CD14-positive monocyte (primary cell): ENCODE measurements around the gene MRTFA. TPM values are rescaled to one million over a fixed set of nuclear protein-coding genes. Genes with fewer than 3 reads are reported as not detected.

Experiments used
- DNase-seq, 3 donors: peaks; one replicate each; pipeline ENCODE4 v3.0.0-alpha.2; 2011 to 2022
- H2AFZ ChIP-seq: 2 replicates; pipeline ENCODE4 v1.6.0; 2012; ENCODE audit warnings: mild to moderate bottlenecking, low read depth, low read length, inconsistent platforms; ENCODE audit not compliant: insufficient read depth, poor library complexity, severe bottlenecking
- H3K27ac ChIP-seq, 2 donors: 1 replicate in 1 of 2; 2 replicates in 1 of 2; pipeline ENCODE4 v1.5.1; 2012 to 2013; ENCODE audit warnings: low read length in 2 of 2, control low read depth in 1 of 2, inconsistent platforms in 1 of 2, low read depth in 1 of 2, mild to moderate bottlenecking in 1 of 2
- H3K27me3 ChIP-seq, 2 donors: one replicate each; pipeline versions ENCODE4 v1.6.0 to v1.6.1; 2011 to 2013; ENCODE audit warnings: low read length in 2 of 2; ENCODE audit not compliant: control insufficient read depth in 2 of 2, insufficient read depth in 2 of 2
- H3K36me3 ChIP-seq, 2 donors: replicated peaks in 1 of 2; 1 replicate in 1 of 2; 2 replicates in 1 of 2; pipeline versions ENCODE4 v1.5.1 to v1.6.1; 2012 to 2013; ENCODE audit warnings: low read length in 2 of 2, control low read depth in 1 of 2, inconsistent platforms in 1 of 2, mild to moderate bottlenecking in 1 of 2; ENCODE audit not compliant: insufficient read depth in 2 of 2, control insufficient read depth in 1 of 2
- H3K4me1 ChIP-seq, 2 donors: 1 replicate in 1 of 2; 2 replicates in 1 of 2; pipeline versions ENCODE4 v1.5.1 to v1.6.1; 2012 to 2013; ENCODE audit warnings: low read length in 2 of 2, control low read depth in 1 of 2, inconsistent platforms in 1 of 2, mild to moderate bottlenecking in 1 of 2, moderate library complexity in 1 of 2; ENCODE audit not compliant: insufficient read depth in 2 of 2, control insufficient read depth in 1 of 2
- H3K4me2 ChIP-seq: replicated peaks from 2 replicates; pipeline ENCODE3; 2012; ENCODE audit warnings: low read length, moderate library complexity, mild to moderate bottlenecking; ENCODE audit not compliant: poor library complexity, severe bottlenecking; ENCODE audit errors: extremely low read depth
- H3K4me3 ChIP-seq, 3 experiments: fragments of 200-600 bp in 1 of 3; sonication (generic) in 1 of 3; replicated peaks in 1 of 3; 1 replicate in 2 of 3; 2 replicates in 1 of 3; pipeline ENCODE4 v1.5.1; 2011 to 2013; ENCODE audit warnings: low read length in 3 of 3, mild to moderate bottlenecking in 3 of 3, control low read depth in 2 of 3, low read depth in 2 of 3, inconsistent platforms in 1 of 3, moderate library complexity in 1 of 3
- H3K79me2 ChIP-seq: 2 replicates; pipeline ENCODE4 v1.6.0; 2012; ENCODE audit warnings: mild to moderate bottlenecking, control low read depth, inconsistent platforms, low read length, moderate library complexity; ENCODE audit not compliant: insufficient read depth
- H3K9ac ChIP-seq: 2 replicates; pipeline ENCODE4 v1.6.0; 2017; ENCODE audit warnings: low read length, mild to moderate bottlenecking; ENCODE audit not compliant: insufficient read depth, poor library complexity, severe bottlenecking
- H3K9me3 ChIP-seq, 2 donors: replicated peaks in 1 of 2; 1 replicate in 1 of 2; 2 replicates in 1 of 2; pipeline versions ENCODE4 v1.5.1 to v1.6.1; 2012 to 2013; ENCODE audit warnings: low read length in 2 of 2, control low read depth in 1 of 2; ENCODE audit not compliant: control insufficient read depth in 1 of 2, insufficient read depth in 1 of 2
- H4K20me1 ChIP-seq: 2 replicates; pipeline ENCODE4 v1.6.0; 2012; ENCODE audit warnings: mild to moderate bottlenecking, low read length, control low read depth, moderate library complexity; ENCODE audit not compliant: insufficient read depth
- H3K27ac Mint-ChIP-seq, 7 donors: one replicate each; pipeline ENCODE4 v1.8.0; 2020; ENCODE audit warnings: mild to moderate bottlenecking in 7 of 7, mixed read lengths in 7 of 7, moderate library complexity in 6 of 7, inconsistent platforms in 2 of 7
- H3K27me3 Mint-ChIP-seq, 3 donors: one replicate each; pipeline ENCODE4 v1.8.0; 2021 to 2022; ENCODE audit warnings: low read depth in 3 of 3, mild to moderate bottlenecking in 3 of 3, mixed read lengths in 3 of 3, moderate library complexity in 3 of 3, inconsistent platforms in 1 of 3
- H3K36me3 Mint-ChIP-seq, 2 donors: one replicate each; pipeline ENCODE4 v1.8.0; 2020; ENCODE audit warnings: mixed read lengths in 2 of 2, inconsistent platforms in 1 of 2, mild to moderate bottlenecking in 1 of 2
- H3K4me1 Mint-ChIP-seq: one replicate; pipeline ENCODE4 v1.8.0; 2020; ENCODE audit warnings: mild to moderate bottlenecking, mixed read lengths
- H3K4me3 Mint-ChIP-seq, 2 donors: one replicate each; pipeline ENCODE4 v1.8.0; 2020; ENCODE audit warnings: mild to moderate bottlenecking in 2 of 2, mixed read lengths in 2 of 2, moderate library complexity in 1 of 2
- H3K9me3 Mint-ChIP-seq, 7 donors: one replicate each; pipeline ENCODE4 v1.8.0; 2020 to 2022; ENCODE audit warnings: mixed read lengths in 7 of 7, mild to moderate bottlenecking in 6 of 7, moderate library complexity in 6 of 7, inconsistent platforms in 2 of 7
- CTCF ChIP-seq: fragments of 200-600 bp; IDR thresholded peaks from one replicate; pipeline ENCODE4 v1.8.0; 2022; ENCODE audit warnings: antibody characterized with exemption, mild to moderate bottlenecking
- WGBS: methylation state at CpG from one replicate; pipeline ENCODE4 v1.1.5; 2013; ENCODE audit warnings: missing lambda C conversion rate; ENCODE audit not compliant: insufficient coverage; 5-methylcytosine and 5-hydroxymethylcytosine counted together
- intact Hi-C, 2 donors: fragments of 100-400 bp; cut with micrococcal nuclease; formaldehyde crosslinking; loops; one replicate each; pipeline versions ENCODE4 v1.15.0 to v1.15.1; 2023
- polyA plus RNA-seq, 3 donors: library from polyadenylated mRNA; depleted of rRNA in 1 of 3; unstranded in 2 of 3; stranded (reverse) in 1 of 3; fragments of 300-500 nt in 2 of 3; fragments of >200 nt in 1 of 3; fragmentation: Illumina TruSeq in 2 of 3; gene quantifications; 1 replicate in 2 of 3; 2 replicates in 1 of 3; pipeline ENCODE4 v1.2.3, GENCODE V29; 2012 to 2021

MRTFA gene
- polyA plus RNA-seq, 3 donors = 14.1 to 33.8 (median 18.9) TPM

- Mint-ChIP-seq H3K36me3 (peaks cover 20 to 38% of the 10 kb centered on the region in 2 donors), H3K27me3 (no peaks in the 10 kb centered on the region), H3K4me3 (no peak overlapping the region), H3K4me1 (peaks cover 100% of the 10 kb centered on the region), H3K9me3 (peaks cover 0 to 8% (median 2%) of the 10 kb centered on the region in 7 donors), H3K27ac (peak overlapping the region; percentile 80 to 98 (median 95))
- Histone ChIP-seq H3K27ac (peak overlapping the region; percentile 50 to 83), H3K27me3 (no peaks in the 10 kb centered on the region), H3K9me3 (no peaks in the 10 kb centered on the region), H3K9ac (no peak overlapping the region), H4K20me1 (peaks cover 99% of the 10 kb centered on the region), H3K4me1 (peaks cover 83 to 95% of the 10 kb centered on the region in 2 donors), H3K4me3 (no peak overlapping the region), H3K4me2 (no peak overlapping the region), H3K79me2 (peaks cover 100% of the 10 kb centered on the region), H3K36me3 (peaks cover 0 to 17% of the 10 kb centered on the region in 2 donors), H2AFZ (no peak overlapping the region)
- no peak for DNase-seq
- intact Hi-C loops = no loop called here
- TF ChIP-seq CTCF = no peak
- WGBS = 83% methylated on average over 1 of the region's 1 CpG
Measured at GRCh38 chr22:40446203-40446602, 190.3 kb downstream of the MRTFA start.

GRCh38 chr22:40444178-40444831 is 192.2 kb downstream of the MRTFA start:
- Histone ChIP-seq H3K4me2 (peak overlapping the region; percentile 55), H3K27ac (peak overlapping the region; percentile 83 to 93), H4K20me1 (peaks cover 99% of the 10 kb centered on the region), H3K4me3 (peak overlapping the region in 1 of 3 experiments; percentile 38), H3K79me2 (peaks cover 100% of the 10 kb centered on the region), H3K4me1 (peaks cover 89 to 96% of the 10 kb centered on the region in 2 donors), H3K9me3 (no peaks in the 10 kb centered on the region), H3K9ac (peak overlapping the region; percentile 22), H2AFZ (no peak overlapping the region), H3K36me3 (peaks cover 5 to 23% of the 10 kb centered on the region in 2 donors), H3K27me3 (no peaks in the 10 kb centered on the region)
- intact Hi-C loops = no loop called here
- Mint-ChIP-seq H3K27ac (peak overlapping the region; percentile 88 to 98 (median 96)), H3K4me1 (peaks cover 99% of the 10 kb centered on the region), H3K36me3 (peaks cover 27 to 51% of the 10 kb centered on the region in 2 donors), H3K27me3 (peaks cover 0 to 2% (median 0%) of the 10 kb centered on the region in 3 donors), H3K9me3 (peaks cover 0 to 8% (median 2%) of the 10 kb centered on the region in 7 donors), H3K4me3 (peak overlapping the region; percentile 21 to 63)
- no peak for TF ChIP-seq CTCF
- 8% methylated on average over 5 of the region's 7 CpGs for WGBS
- DNase-seq = peak; percentile 46 to 88 (median 84)
